A549 (cell line): ENCODE measurements around the gene RFESD. TPM values are rescaled to one million over a fixed set of nuclear protein-coding genes. Genes with fewer than 3 reads are reported as not detected.

Experiments
- ATAC-seq, 2 experiments: fragments of 200-7000 bp in 1 of 2; fragments of >200 bp in 1 of 2; cut with Nextera tagmentation in 1 of 2; cut with Tn5 transposase in 1 of 2; 3 replicates each; pipeline versions ENCODE4 v1.8.0 to v1.9.1; 2018 to 2020; ENCODE audit warnings: mild to moderate bottlenecking in 1 of 2, moderate library complexity in 1 of 2
- CTCF ChIA-PET: fragments of 300-600 bp; sonication (Branson Sonifier 250); formaldehyde crosslinking; extraction: SDS; loops from one replicate; lab custom pipeline; 2021; ENCODE audit warnings: antibody characterized with exemption, inconsistent platforms; lab: Yijun Ruan, JAX
- POLR2A ChIA-PET: fragments of 350-600 bp; formaldehyde crosslinking; extraction: SDS; loops from one replicate; lab custom pipeline; 2021; ENCODE audit warnings: antibody characterized with exemption, inconsistent platforms; lab: Yijun Ruan, JAX
- DNase-seq, 2 experiments: peaks; one replicate each; pipeline versions ENCODE4 v3.0.0 to v3.0.0-alpha.2; 2011 to 2016; ENCODE audit warnings: low read depth in 1 of 2, low spot score in 1 of 2
- FAIRE-seq: peaks from 2 replicates; lab custom pipeline; 2011; peaks lifted over from hg19 to GRCh38; lab: Jason Lieb, UNC
- H3K27ac ChIP-seq, 2 experiments: fragments of >200 bp; sonication (Bioruptor Twin); formaldehyde crosslinking; 3 replicates each; pipeline ENCODE4 v1.5.1; 2016 to 2017
- H3K4me1 ChIP-seq: fragments of >200 bp; sonication (Bioruptor Twin); formaldehyde crosslinking; 3 replicates; pipeline ENCODE4 v1.6.1; 2016
- H3K4me2 ChIP-seq: fragments of >200 bp; sonication (Bioruptor Twin); formaldehyde crosslinking; 3 replicates; pipeline ENCODE4 v1.6.1; 2016
- H3K4me3 ChIP-seq: fragments of >200 bp; sonication (Bioruptor Twin); formaldehyde crosslinking; 3 replicates; pipeline ENCODE4 v1.5.1; 2016
- H3K9me3 ChIP-seq: fragments of >200 bp; sonication (Bioruptor Twin); formaldehyde crosslinking; 3 replicates; pipeline ENCODE4 v1.6.1; 2016
- ATOH8 ChIP-seq: fragments of 250-450 bp; sonication (Bioruptor Pico); IDR thresholded peaks from 2 replicates; pipeline ENCODE4 v1.5.0; 2020; ENCODE audit warnings: low read depth, mild to moderate bottlenecking, moderate library complexity
- BHLHE40 ChIP-seq: IDR thresholded peaks from 2 replicates; pipeline ENCODE4 v1.6.1; 2012; ENCODE audit warnings: low read depth, low read length, inconsistent platforms
- CBX2 ChIP-seq: fragments of 200-600 bp; sonication (generic); IDR thresholded peaks from 2 replicates; pipeline ENCODE4 v1.6.1; 2016; ENCODE audit warnings: low read depth, mild to moderate bottlenecking, borderline replicate concordance
- CEBPB ChIP-seq, 2 experiments: fragments of >200 bp in 1 of 2; sonication (Bioruptor Twin) in 1 of 2; formaldehyde crosslinking in 1 of 2; IDR thresholded peaks; 2 replicates each; pipeline ENCODE4 v1.6.1; 2012 to 2016
- CHD2 ChIP-seq: fragments of 150-350 bp; IDR thresholded peaks from 2 replicates; pipeline ENCODE4 v1.6.1; 2014; ENCODE audit warnings: low read length; ENCODE audit not compliant: partially characterized antibody
- E2F6 ChIP-seq: IDR thresholded peaks from 2 replicates; pipeline ENCODE4 v1.6.1; 2012; ENCODE audit warnings: low read depth, borderline replicate concordance
- ELK1 ChIP-seq: fragments of 150-350 bp; IDR thresholded peaks from 2 replicates; pipeline ENCODE4 v1.6.1; 2014; ENCODE audit warnings: low read depth, mild to moderate bottlenecking, low read length
- FOSL2 ChIP-seq, 2 experiments: fragments of 450-650 bp in 1 of 2; fragments of >200 bp in 1 of 2; sonication (Bioruptor Twin) in 1 of 2; formaldehyde crosslinking; IDR thresholded peaks; 2 replicates each; pipeline versions ENCODE4 v1.5.0 to v1.6.1; 2016 to 2020; ENCODE audit warnings: mild to moderate bottlenecking in 1 of 2, moderate library complexity in 1 of 2
- FOXS1 ChIP-seq: fragments of 250-450 bp; sonication (Bioruptor Pico); IDR thresholded peaks from 2 replicates; pipeline ENCODE4 v1.5.0; 2020; ENCODE audit warnings: mild to moderate bottlenecking, moderate library complexity
- GATA3 ChIP-seq: IDR thresholded peaks from 2 replicates; pipeline ENCODE4 v1.6.1; 2012; ENCODE audit warnings: borderline replicate concordance
- HOXB13 ChIP-seq: fragments of 250-450 bp; sonication (Bioruptor Pico); IDR thresholded peaks from 2 replicates; pipeline ENCODE4 v1.5.0; 2020; ENCODE audit warnings: low read depth, mild to moderate bottlenecking, moderate library complexity
- JUNB ChIP-seq: fragments of >200 bp; sonication (Bioruptor Twin); formaldehyde crosslinking; IDR thresholded peaks from 2 replicates; pipeline ENCODE4 v1.6.1; 2016
- KDM5A ChIP-seq: fragments of 200-600 bp; sonication (generic); IDR thresholded peaks from 2 replicates; pipeline ENCODE4 v1.6.1; 2016; ENCODE audit warnings: antibody characterized with exemption, mild to moderate bottlenecking
- MAZ ChIP-seq: fragments of 150-350 bp; IDR thresholded peaks from 2 replicates; pipeline ENCODE4 v1.6.1; 2014; ENCODE audit warnings: antibody characterized with exemption, low read depth, low read length, borderline replicate concordance
- MYC ChIP-seq: IDR thresholded peaks from 2 replicates; pipeline ENCODE4 v1.6.1; 2012; ENCODE audit warnings: mild to moderate bottlenecking, inconsistent platforms, low read length, improper control_type of control experiment, borderline replicate concordance
- NPAS2 ChIP-seq: fragments of 250-450 bp; sonication (Bioruptor Pico); IDR thresholded peaks from 2 replicates; pipeline ENCODE4 v1.8.0; 2022; ENCODE audit warnings: mild to moderate bottlenecking, moderate library complexity, borderline replicate concordance
- NR3C1 ChIP-seq: fragments of >200 bp; sonication (Bioruptor Twin); formaldehyde crosslinking; IDR thresholded peaks from 3 replicates; pipeline ENCODE4 v1.6.1; 2017
- POLR2A ChIP-seq: IDR thresholded peaks from 2 replicates; pipeline ENCODE4 v1.6.1; 2012; ENCODE audit warnings: mild to moderate bottlenecking, low read length
- POLR2AphosphoS2 ChIP-seq: conservative IDR thresholded peaks from 2 replicates; pipeline ENCODE4 v1.6.1; 2012; ENCODE audit warnings: low read length, improper control_type of control experiment, inconsistent platforms
- RARB ChIP-seq: fragments of 250-450 bp; sonication (Bioruptor Pico); IDR thresholded peaks from 2 replicates; pipeline ENCODE4 v1.8.0; 2021; ENCODE audit warnings: mild to moderate bottlenecking, moderate library complexity
- RCOR1 ChIP-seq: fragments of 150-350 bp; IDR thresholded peaks from 2 replicates; pipeline ENCODE4 v1.6.1; 2014; ENCODE audit warnings: antibody characterized with exemption, low read length, low read depth
- RFX5 ChIP-seq: fragments of 450-650 bp; IDR thresholded peaks from 2 replicates; pipeline ENCODE4 v1.7.1; 2014; ENCODE audit warnings: antibody characterized with exemption, mild to moderate bottlenecking, moderate library complexity
- ZFP36 ChIP-seq: fragments of 450-650 bp; IDR thresholded peaks from 2 replicates; pipeline ENCODE4 v1.6.1; 2014; ENCODE audit warnings: borderline replicate concordance; ENCODE audit not compliant: partially characterized antibody
- WGBS: methylation state at CpG from one replicate; pipeline ENCODE4 v1.1.6; 2017; ENCODE audit errors: missing lambda C conversion rate; 5-methylcytosine and 5-hydroxymethylcytosine counted together
- polyA plus RNA-seq, 4 experiments: library from polyadenylated mRNA; depleted of rRNA in 3 of 4; stranded (reverse); fragments of >200 nt; fragmentation: RNase III in 1 of 4; extraction: RNeasy Plus Mini Kit Qiagen cat#74134 plus additional on column Dnase treatment in 1 of 4; gene quantifications; 2 replicates in 3 of 4; 3 replicates in 1 of 4; pipeline ENCODE4 v1.2.3, GENCODE V29; 2011 to 2017

The RFESD gene
- polyA plus RNA-seq, 2 of the 4 experiments (the other 2 are of a cell fraction): 1.6 to 5.4 TPM

- TF ChIP-seq ELK1 (0 out of 2 replicates have a peak, but pooled peaks have one; percentile 8), HOXB13 (CRISPR knock-in tag) (no peak), JUNB (no peak), NR3C1 (no peak), CEBPB (IDR thresholded peaks at IDR 0.05) (no peak), FOXS1 (no peak), FOSL2 (IDR thresholded peaks at IDR 0.05) (no peak), FOSL2 (CRISPR knock-in tag; IDR thresholded peaks at IDR 0.05) (no peak), BHLHE40 (peak; percentile 92), NPAS2 (CRISPR knock-in tag) (peak; percentile 81; the same call in 1 of the 2 replicates), RCOR1 (no peak), CHD2 (no peak), MYC (no peak; the same call in 1 of the 2 replicates), ATOH8 (peak; percentile 51; the same call in 1 of the 2 replicates), POLR2A (peak; percentile 73)
Measured at GRCh38 chr5:95646569-95647431, at the start of gene RFESD (continued).

- TF ChIP-seq CEBPB (IDR thresholded peaks at IDR 0.05) (no peak), CBX2 (no peak), GATA3 (no peak), HOXB13 (CRISPR knock-in tag) (no peak), CHD2 (no peak), NPAS2 (CRISPR knock-in tag) (no peak), BHLHE40 (no peak), MAZ (no peak), FOXS1 (no peak), MYC (no peak), E2F6 (no peak), RARB (CRISPR knock-in tag) (no peak), KDM5A (no peak), POLR2AphosphoS2 (no peak), RFX5 (no peak), ZFP36 (no peak)
- H3K4me3 ChIP-seq: no peak overlapping the region
- POLR2A ChIA-PET: no interaction called here
- FAIRE-seq (no peak), DNase-seq (no peak), ATAC-seq (no peak)
- no peak overlapping the region for H3K27ac ChIP-seq
- 93% methylated on average over 1 of the region's 1 CpG for WGBS
- no peaks in the 10 kb centered on the region for H3K4me1 ChIP-seq
- no peaks in the 10 kb centered on the region for H3K9me3 ChIP-seq
- H3K4me2 ChIP-seq: no peak overlapping the region
- CTCF ChIA-PET: no interaction called here
Measured at GRCh38 chr5:95599252-95599651, 47.3 kb upstream of the RFESD start.
